Activated naive CD4-positive, alpha-beta T cell treated with anti-CD3 and anti-CD28 coated beads for 36 hours (primary cell): ENCODE measurements around the gene FGD6. TPM values are rescaled to one million over a fixed set of nuclear protein-coding genes. Genes with fewer than 3 reads are reported as not detected.
"Not testable (repeated sequence)": the region's sequence is repeated elsewhere in the genome, so short reads cannot be mapped to it uniquely, and the experiment has no call there.

Experiments used
- CTCF ChIA-PET: fragments of 350-600 bp; sonication (Branson Sonifier 250); formaldehyde crosslinking; loops from one replicate; lab custom pipeline; 2021; ENCODE audit warnings: antibody characterized with exemption; lab: Charles Lee
- DNase-seq: peaks from one replicate; pipeline ENCODE4 v3.0.0-alpha.2; 2020
- H3K27ac Mint-ChIP-seq: one replicate; pipeline ENCODE4 v1.8.0; 2021; ENCODE audit warnings: mild to moderate bottlenecking, mixed read lengths
- H3K27me3 Mint-ChIP-seq: one replicate; pipeline ENCODE4 v1.8.0; 2021; ENCODE audit warnings: low read depth, mixed read lengths
- H3K36me3 Mint-ChIP-seq: one replicate; pipeline ENCODE4 v1.8.0; 2021; ENCODE audit warnings: low read depth, mixed read lengths
- H3K4me1 Mint-ChIP-seq: one replicate; pipeline ENCODE4 v1.8.0; 2021; ENCODE audit warnings: low read depth, mixed read lengths
- H3K4me3 Mint-ChIP-seq: one replicate; pipeline ENCODE4 v1.8.0; 2021; ENCODE audit warnings: mild to moderate bottlenecking, moderate library complexity, mixed read lengths
- H3K9me3 Mint-ChIP-seq: one replicate; pipeline ENCODE4 v1.8.0; 2021; ENCODE audit warnings: mixed read lengths
- intact Hi-C: fragments of 100-400 bp; cut with micrococcal nuclease; formaldehyde crosslinking; loops from one replicate; pipeline ENCODE4 v1.15.1; 2023
- total RNA-seq, 2 experiments: library from RNA; stranded (reverse); gene quantifications; one replicate each; pipeline ENCODE4 v1.2.3, GENCODE V29; 2021

Gene FGD6
- total RNA-seq, 2 experiments from 2014 or later, result 2.0 TPM

GRCh38 chr12:95201056-95201670 is 16.1 kb downstream of the FGD6 start:
- no peaks in the 10 kb centered on the region for H3K27me3 Mint-ChIP-seq
- H3K9me3 Mint-ChIP-seq, result no peaks in the 10 kb centered on the region
- no peak overlapping the region for H3K4me3 Mint-ChIP-seq
- peaks cover 20% of the 10 kb centered on the region for H3K4me1 Mint-ChIP-seq
- H3K27ac Mint-ChIP-seq, result no peak overlapping the region
- CTCF ChIA-PET, result interaction anchor here (0.6 kb wide), 1 partner anchor 26 kb away, joined by 3 read pairs; no protein-coding TSS in a partner anchor
- H3K36me3 Mint-ChIP-seq, result no peaks in the 10 kb centered on the region
- no peak for DNase-seq
- intact Hi-C loops, result no loop called here

GRCh38 chr12:95200128-95200894 is 17.0 kb downstream of the FGD6 start:
- intact Hi-C loops, result no loop called here
- Mint-ChIP-seq H3K4me1 (peaks cover 17% of the 10 kb centered on the region), H3K27me3 (no peaks in the 10 kb centered on the region), H3K36me3 (no peaks in the 10 kb centered on the region), H3K9me3 (no peaks in the 10 kb centered on the region), H3K27ac (no peak overlapping the region), H3K4me3 (no peak overlapping the region)
- no peak for DNase-seq
- CTCF ChIA-PET, result no interaction called here

- H3K27me3 Mint-ChIP-seq, result no peaks in the 10 kb centered on the region
- no peaks in the 10 kb centered on the region for H3K36me3 Mint-ChIP-seq
- H3K9me3 Mint-ChIP-seq, result no peaks in the 10 kb centered on the region
- H3K27ac Mint-ChIP-seq, result no peak overlapping the region
- H3K4me3 Mint-ChIP-seq, result no peak overlapping the region
- intact Hi-C loops, result no loop called here
- peaks cover 11% of the 10 kb centered on the region for H3K4me1 Mint-ChIP-seq
- CTCF ChIA-PET, result interaction anchor here (0.6 kb wide), 1 partner anchor 481 kb away, joined by 3 read pairs; no protein-coding TSS in a partner anchor
- no peak for DNase-seq
Measured at GRCh38 chr12:95198914-95199313, 18.4 kb downstream of the FGD6 start.

- intact Hi-C loops, result no loop called here
- CTCF ChIA-PET, result no interaction called here
- DNase-seq, result no peak
- no peaks in the 10 kb centered on the region for H3K27me3 Mint-ChIP-seq
- no peaks in the 10 kb centered on the region for H3K36me3 Mint-ChIP-seq
- no peaks in the 10 kb centered on the region for H3K9me3 Mint-ChIP-seq
- H3K27ac Mint-ChIP-seq, result no peak overlapping the region
- H3K4me3 Mint-ChIP-seq, result no peak overlapping the region
- peaks cover 6% of the 10 kb centered on the region for H3K4me1 Mint-ChIP-seq
Measured at GRCh38 chr12:95197636-95198035, 19.6 kb downstream of the FGD6 start.

- H3K4me3 Mint-ChIP-seq, H3K27ac Mint-ChIP-seq, H3K36me3 Mint-ChIP-seq, intact Hi-C loops, CTCF ChIA-PET, H3K4me1 Mint-ChIP-seq, H3K27me3 Mint-ChIP-seq, DNase-seq, H3K9me3 Mint-ChIP-seq: not testable (repeated sequence)
Measured at GRCh38 chr12:95196875-95197569, 20.2 kb downstream of the FGD6 start.

- Mint-ChIP-seq H3K27ac (no peak overlapping the region), H3K4me3 (no peak overlapping the region), H3K9me3 (no peaks in the 10 kb centered on the region), H3K36me3 (no peaks in the 10 kb centered on the region), H3K4me1 (no peaks in the 10 kb centered on the region), H3K27me3 (no peaks in the 10 kb centered on the region)
- CTCF ChIA-PET, result no interaction called here
- intact Hi-C loops, result no loop called here
- no peak for DNase-seq
Measured at GRCh38 chr12:95195122-95195521, 22.1 kb downstream of the FGD6 start.

GRCh38 chr12:95193139-95193538 is 24.1 kb downstream of the FGD6 start:
- no peak overlapping the region for H3K27ac Mint-ChIP-seq
- CTCF ChIA-PET, result no interaction called here
- intact Hi-C loops, result no loop called here

GRCh38 chr12:95192271-95192670 is 25.0 kb downstream of the FGD6 start:
- no peaks in the 10 kb centered on the region for H3K36me3 Mint-ChIP-seq
- intact Hi-C loops, result no loop called here
- CTCF ChIA-PET, result interaction anchor here (0.5 kb wide), 1 partner anchor 231 kb away, joined by 4 read pairs; no protein-coding TSS in a partner anchor

More at GRCh38 chr12:95193139-95193538, 24.1 kb downstream of the FGD6 start:
- Mint-ChIP-seq H3K4me1 (no peaks in the 10 kb centered on the region), H3K27me3 (no peaks in the 10 kb centered on the region), H3K36me3 (no peaks in the 10 kb centered on the region), H3K9me3 (no peaks in the 10 kb centered on the region), H3K4me3 (no peak overlapping the region)
- DNase-seq, result no peak

GRCh38 chr12:95191060-95191696 is 26.1 kb downstream of the FGD6 start:
- Mint-ChIP-seq H3K4me1 (no peaks in the 10 kb centered on the region), H3K27me3 (no peaks in the 10 kb centered on the region), H3K27ac (no peak overlapping the region), H3K36me3 (no peaks in the 10 kb centered on the region), H3K9me3 (no peaks in the 10 kb centered on the region), H3K4me3 (no peak overlapping the region)
- intact Hi-C loops, result no loop called here
- CTCF ChIA-PET, result no interaction called here
- no peak for DNase-seq

More at GRCh38 chr12:95192271-95192670, 25.0 kb downstream of the FGD6 start:
- Mint-ChIP-seq H3K27me3 (no peaks in the 10 kb centered on the region), H3K4me3 (no peak overlapping the region), H3K4me1 (no peaks in the 10 kb centered on the region), H3K9me3 (no peaks in the 10 kb centered on the region), H3K27ac (no peak overlapping the region)
- no peak for DNase-seq

GRCh38 chr12:95187865-95188415 is 29.3 kb downstream of the FGD6 start:
- H3K9me3 Mint-ChIP-seq, result no peaks in the 10 kb centered on the region
- no peak overlapping the region for H3K27ac Mint-ChIP-seq
- H3K27me3 Mint-ChIP-seq, result no peaks in the 10 kb centered on the region
- no peak for DNase-seq
- CTCF ChIA-PET, result interaction anchor here (1.0 kb wide), 1 partner anchor 29 kb away, joined by 3 read pairs; the partner anchor contains the start of gene FGD6
- H3K4me3 Mint-ChIP-seq, result no peak overlapping the region
- H3K36me3 Mint-ChIP-seq, result no peaks in the 10 kb centered on the region
- no peaks in the 10 kb centered on the region for H3K4me1 Mint-ChIP-seq
- intact Hi-C loops, result no loop called here

GRCh38 chr12:95185854-95186253 is 31.4 kb downstream of the FGD6 start:
- no peaks in the 10 kb centered on the region for H3K36me3 Mint-ChIP-seq

GRCh38 chr12:95185072-95185471 is 32.2 kb downstream of the FGD6 start:
- Mint-ChIP-seq H3K27ac (no peak overlapping the region), H3K4me3 (no peak overlapping the region), H3K27me3 (no peaks in the 10 kb centered on the region), H3K36me3 (no peaks in the 10 kb centered on the region), H3K9me3 (no peaks in the 10 kb centered on the region), H3K4me1 (no peaks in the 10 kb centered on the region)
- CTCF ChIA-PET, result no interaction called here
- DNase-seq, result no peak
- intact Hi-C loops, result no loop called here

More at GRCh38 chr12:95185854-95186253, 31.4 kb downstream of the FGD6 start:
- no peaks in the 10 kb centered on the region for H3K4me1 Mint-ChIP-seq
- no peaks in the 10 kb centered on the region for H3K9me3 Mint-ChIP-seq
- intact Hi-C loops, result no loop called here
- no peak overlapping the region for H3K27ac Mint-ChIP-seq
- DNase-seq, result no peak
- no peak overlapping the region for H3K4me3 Mint-ChIP-seq
- CTCF ChIA-PET, result interaction anchor here (1.1 kb wide), 1 partner anchor 69 kb away, joined by 3 read pairs; no protein-coding TSS in a partner anchor
- no peaks in the 10 kb centered on the region for H3K27me3 Mint-ChIP-seq
